CD4-positive, alpha-beta T cell treated with Interleukin-17A for 4 hours (primary cell): Measurements from ENCODE around the gene ABI3BP.

ENCODE experiments used
- DNase-seq: peaks from one replicate; pipeline ENCODE4 v3.0.0-alpha.2; 2020; ENCODE audit warnings: mixed read lengths

ABI3BP gene

DNA sequence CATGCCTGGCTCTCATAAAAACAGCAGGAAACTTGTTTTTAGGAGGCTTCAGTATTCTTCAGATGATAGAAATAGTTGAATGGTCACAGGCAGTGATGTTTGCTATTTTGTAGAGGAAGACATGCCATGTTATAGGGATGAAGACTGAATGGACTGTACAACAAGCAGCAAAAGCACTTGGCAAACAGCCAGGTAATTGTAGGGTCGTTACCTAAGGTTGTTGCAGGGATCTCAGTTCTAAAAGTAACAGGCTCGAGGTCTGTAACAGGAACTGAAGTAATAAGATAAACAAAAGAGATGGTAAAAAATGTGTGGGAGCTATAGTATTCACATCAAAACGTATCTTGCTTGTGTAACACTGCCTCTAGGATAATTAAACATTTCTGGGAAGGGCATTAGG lies 167.6 kb downstream of the ABI3BP start:
- no peak for DNase-seq

DNA sequence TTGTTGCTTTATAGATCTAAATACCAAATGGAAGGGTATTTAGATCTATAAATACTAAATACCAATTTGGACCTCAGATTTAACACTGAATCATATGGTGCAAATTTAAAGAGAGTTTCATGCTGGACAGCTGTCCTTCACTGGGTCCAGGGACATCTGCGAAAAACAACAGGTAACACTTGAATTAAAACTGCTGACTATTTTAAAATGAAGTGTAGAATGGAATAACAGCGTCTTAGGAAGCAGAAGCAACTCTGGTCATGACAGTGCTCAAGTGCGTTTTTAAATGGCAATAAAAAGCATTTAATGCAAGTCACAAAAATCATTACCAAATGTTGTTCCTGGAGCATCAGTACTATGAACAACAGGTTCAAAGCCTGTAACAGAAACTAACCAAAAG lies 177.6 kb downstream of the ABI3BP start:
- no peak for DNase-seq

DNA sequence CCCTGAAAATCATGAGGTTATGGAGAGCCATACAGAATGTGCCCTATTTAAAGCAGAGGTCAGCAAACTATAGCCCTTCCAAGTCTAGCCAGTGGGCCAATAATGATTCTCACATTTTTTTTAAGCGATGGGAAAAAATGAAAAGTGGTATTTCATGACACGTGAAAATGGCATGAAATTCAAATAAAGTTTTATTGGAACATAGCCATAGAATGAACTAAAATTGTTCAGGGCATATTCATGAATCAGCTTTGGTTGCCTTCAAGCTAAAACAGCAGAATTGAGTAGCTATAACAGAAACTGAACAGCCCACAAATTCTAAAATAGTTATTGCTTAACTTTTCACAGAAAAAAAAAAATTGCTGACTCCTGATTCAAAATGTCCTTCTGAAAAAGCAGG lies 179.4 kb downstream of the ABI3BP start:
- DNase-seq, result no peak

DNA sequence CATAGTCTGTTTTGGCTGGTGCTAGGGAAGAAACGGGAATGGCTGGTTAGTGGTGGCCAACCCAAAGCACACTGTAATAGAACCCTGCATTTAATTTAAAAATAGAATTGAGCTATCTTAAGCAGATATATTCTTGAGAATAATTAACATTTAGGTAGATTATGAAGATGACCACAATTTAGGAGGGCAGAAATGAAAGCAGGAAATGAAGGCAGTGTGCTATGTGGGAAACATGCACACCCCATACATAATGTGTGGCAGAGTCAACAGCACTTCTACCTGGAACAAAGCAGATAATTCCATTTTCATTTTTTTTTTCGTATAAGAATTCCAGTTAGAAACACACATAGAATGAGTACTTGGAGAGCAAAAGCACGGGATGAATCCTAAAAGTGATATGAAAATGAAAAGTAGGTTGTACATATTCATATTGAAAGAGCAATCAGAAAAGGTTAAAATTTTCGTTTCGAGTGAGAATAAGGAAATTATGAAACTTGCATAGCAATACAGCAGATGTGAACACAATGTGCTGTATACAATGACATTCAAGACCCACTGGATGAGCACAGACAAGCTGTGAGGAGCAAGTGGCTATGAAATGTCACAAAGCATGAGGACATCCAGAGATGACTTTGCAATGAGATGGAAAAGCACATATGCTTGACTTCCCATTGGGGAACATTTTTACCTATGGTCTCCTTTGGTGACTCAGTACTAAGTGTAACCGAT lies 181.3 kb downstream of the ABI3BP start:
- no peak for DNase-seq

- DNase-seq, result no peak
Observed at GRCh38 chr3:100810671-100811070, 182.6 kb downstream of the ABI3BP start.

DNA sequence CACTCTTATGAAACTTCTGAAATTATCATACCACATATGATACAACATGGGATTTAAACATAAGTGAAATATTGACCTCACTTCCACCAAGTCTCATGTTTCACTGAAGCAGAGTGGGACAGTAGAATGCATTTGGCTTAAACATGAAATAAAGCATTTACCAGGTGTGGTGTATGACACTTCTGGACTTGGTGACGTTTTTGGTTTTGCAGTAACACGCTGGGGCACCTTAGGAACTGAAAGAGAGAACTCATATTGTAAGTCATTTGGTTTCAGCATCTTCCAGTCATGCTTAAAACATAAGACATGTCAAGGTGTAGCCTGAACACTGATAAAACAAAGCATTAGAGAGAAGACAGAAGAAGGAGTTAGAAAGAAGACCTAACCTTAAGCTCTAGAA lies 188.6 kb downstream of the ABI3BP start:
- no peak for DNase-seq

DNA sequence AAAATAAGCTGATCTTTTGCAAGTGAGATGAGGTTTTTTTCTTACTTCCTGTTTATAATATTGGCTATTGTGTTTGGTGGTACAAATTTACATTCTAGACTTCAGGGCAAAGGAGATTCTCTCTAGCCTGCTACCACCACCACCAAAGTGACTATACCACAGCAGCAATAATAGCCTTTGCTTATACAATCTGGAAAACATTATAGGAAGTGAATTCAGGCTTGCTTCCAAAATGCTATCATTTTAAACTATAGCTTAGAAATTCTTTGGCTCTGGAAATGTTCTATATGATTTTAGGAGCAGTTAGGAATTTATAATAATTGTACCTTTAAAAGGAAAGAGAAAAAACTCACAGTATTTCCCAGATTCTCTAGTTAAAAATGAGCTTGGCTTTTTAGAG lies 189.5 kb downstream of the ABI3BP start:
- DNase-seq, result no peak

GRCh38 chr3:100802126-100802525 lies 191.1 kb downstream of the ABI3BP start:
- no peak for DNase-seq

- DNase-seq, result no peak
Observed at GRCh38 chr3:100798012-100798411, 195.2 kb downstream of the ABI3BP start.

DNA sequence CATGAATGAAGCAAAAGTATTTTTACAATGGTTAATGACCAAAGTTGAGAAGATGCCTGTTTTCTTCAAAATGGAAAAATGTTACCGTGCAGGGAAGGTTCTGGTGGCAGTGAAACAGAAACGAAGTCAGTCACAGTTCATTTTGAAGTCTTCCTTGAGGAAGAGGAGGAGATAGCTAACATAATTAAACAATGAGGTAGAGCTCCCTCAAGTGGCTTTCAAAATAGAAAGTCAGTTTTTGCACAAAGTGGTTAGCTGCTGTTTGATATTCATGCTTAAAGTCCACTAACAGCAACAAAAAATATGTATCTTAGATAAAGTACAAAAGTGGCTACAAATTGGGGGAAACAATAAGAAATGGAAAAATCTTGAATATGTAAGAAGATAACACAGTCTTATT lies 196.7 kb downstream of the ABI3BP start:
- no peak for DNase-seq

DNA sequence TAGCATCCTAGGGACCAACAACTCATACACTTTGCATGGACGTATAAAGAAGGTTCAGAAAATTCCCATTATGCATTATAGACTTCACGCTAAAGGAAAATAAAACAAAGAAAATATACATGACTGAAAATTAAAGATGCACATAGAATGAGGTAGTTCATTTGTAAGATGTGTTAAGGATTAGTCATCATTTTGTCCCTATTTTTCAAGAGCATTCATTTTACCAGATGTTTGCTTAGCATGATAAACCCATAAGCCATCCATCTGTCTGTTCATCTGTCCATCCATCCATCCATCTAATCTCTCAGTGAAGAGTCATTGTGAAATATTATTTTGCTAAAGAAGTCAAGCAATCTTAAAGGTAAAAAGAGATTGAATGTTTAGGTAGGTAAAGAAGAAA lies 203.6 kb downstream of the ABI3BP start:
- no peak for DNase-seq

GRCh38 chr3:100783619-100784018 lies 209.6 kb downstream of the ABI3BP start:
- DNase-seq, result no peak

DNA sequence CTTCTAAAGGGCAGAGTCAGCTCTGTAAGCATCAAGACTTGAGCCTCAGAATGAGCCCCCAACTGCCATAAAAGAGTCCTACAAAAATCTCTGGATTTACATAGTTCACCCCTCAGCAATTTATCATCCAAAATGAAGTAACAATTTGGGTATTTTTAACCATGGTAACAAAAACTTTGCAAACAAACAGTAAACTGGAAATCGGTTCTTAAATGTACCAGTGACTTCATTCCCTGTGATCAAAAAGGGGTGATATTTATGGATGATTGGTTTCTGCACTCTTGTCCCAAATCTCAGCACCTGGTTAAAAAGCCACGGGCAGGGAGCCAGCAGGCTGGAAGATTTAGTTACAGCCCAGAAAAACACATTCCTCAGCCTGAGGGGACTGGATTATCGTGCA lies 210.3 kb downstream of the ABI3BP start:
- no peak for DNase-seq

DNA sequence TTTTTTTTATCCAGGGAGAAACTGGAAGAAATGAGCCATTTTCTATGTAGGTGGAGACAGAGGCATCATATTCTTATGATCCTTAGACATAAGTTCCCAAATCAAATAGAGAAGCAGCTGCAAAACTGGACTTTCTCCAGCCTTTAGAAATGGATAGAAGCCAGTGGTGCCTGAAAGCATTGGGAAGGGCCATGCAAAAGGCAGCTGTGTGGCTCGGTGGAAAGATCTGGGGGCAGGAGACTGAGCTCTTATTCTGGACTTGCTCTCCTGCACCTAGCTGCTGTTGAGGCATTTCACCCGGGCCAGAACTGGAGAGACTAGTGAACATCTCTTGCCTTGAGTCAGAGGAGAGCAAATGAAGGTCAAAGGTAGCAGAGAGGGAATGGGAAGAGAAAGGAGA lies 210.9 kb downstream of the ABI3BP start:
- no peak for DNase-seq

DNA sequence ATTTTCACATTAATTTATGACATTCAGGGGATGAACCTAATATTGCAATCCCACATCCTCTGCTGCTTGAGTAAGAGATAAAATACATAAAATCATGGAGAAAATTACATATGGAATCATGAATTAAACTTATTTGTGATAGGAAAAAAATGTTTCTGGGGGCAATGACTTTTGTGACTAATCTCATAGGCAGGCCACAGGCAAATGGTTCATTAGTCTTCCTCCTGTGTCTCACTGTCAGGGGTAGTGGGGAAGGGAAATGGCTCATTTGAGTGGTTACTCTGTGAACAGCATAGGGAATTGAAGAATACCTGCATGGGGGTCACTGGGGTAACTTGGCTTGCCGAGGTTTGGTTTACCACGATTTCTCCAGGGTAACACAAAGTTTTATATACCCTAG lies 211.9 kb downstream of the ABI3BP start:
- DNase-seq, result no peak

DNA sequence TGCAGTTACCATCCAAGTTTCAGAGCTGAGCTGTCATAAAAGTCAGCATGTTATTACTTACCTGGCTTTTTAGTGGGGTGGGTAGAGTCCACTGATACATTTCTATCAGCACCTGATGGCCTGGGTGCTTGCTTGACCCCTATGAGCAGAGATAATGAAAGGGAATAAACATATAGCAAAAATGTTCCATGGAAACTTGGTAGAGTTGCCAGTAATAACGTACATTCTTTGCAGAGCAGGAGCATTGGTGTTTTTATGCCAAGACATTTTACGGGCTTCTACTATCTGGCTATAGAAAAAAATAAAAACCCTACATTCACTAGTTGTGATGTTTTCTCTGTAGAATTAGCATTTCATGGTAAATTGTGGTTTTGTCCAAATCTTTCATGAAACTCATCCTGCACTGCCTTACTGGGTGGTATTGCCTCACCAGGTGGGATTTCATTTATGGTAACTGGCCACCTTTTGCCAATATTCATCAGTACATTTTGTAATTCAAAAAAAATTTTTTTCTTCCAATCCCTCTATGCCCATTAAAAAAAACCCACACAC lies 213.1 kb downstream of the ABI3BP start:
- DNase-seq, result no peak

- DNase-seq, result no peak
Observed at GRCh38 chr3:100779480-100779879, 213.7 kb downstream of the ABI3BP start.

DNA sequence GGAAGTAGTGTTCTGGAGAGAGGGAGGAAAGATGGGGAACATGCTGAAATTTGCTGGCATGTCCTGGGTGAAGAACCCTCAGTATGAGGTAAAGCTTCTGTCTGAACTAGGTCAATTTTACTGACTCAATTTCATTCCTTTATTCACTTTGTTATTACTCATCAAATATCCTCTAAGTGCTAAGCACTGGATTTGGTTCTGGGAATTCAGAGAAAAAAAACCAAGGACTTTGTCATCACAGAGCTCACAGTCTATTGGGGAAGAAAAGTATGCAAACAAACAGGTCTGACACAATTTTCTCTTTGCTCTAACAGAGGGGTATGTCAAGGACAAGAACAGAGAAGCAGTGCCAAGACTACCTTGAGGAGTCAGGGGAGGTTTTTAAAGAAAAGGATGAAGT lies 215.9 kb downstream of the ABI3BP start:
- DNase-seq, result no peak

GRCh38 chr3:100776746-100777145 lies 216.5 kb downstream of the ABI3BP start:
- no peak for DNase-seq

GRCh38 chr3:100776097-100776729 lies 217.0 kb downstream of the ABI3BP start:
- no peak for DNase-seq

DNA sequence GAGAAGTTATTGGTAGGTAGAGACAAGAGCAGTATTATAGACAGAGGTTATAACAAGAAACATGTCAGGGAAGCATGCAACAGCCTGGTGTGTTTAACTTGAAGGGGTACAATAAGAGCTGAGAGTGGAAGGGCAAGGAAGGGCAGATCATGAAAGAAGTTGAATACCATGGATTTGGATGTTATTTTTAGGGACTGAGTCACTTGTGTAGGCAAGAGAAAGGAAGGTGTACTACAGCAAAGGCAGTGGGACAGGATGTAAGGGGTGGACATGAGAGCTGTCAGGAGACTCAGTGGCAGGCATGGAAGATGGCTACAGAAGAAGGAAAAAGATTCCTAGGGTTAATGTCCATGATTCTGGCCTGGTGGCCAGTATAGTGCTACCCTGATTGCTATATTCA lies 217.6 kb downstream of the ABI3BP start:
- DNase-seq, result no peak

DNA sequence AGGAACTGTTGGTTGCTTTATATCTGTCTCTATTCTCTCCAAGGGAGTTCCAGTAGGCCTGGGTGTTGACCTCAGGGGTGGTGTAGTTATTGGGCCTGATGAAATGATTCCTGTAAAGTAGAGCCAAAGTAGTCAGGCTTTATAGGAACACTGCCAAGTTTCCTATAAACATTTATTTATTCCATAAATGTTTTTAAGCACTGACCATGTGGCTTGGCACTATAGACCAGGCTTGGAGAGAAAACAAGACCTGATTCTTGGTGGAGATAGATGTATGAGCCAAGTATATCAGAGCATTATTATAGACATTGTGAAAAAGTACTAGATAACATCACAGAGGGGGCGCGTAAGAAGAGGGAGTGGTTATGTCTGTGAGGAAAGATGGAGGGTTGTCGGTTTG lies 218.0 kb downstream of the ABI3BP start:
- no peak for DNase-seq

- DNase-seq, result no peak
Observed at GRCh38 chr3:100769693-100770092, 223.5 kb downstream of the ABI3BP start.

DNA sequence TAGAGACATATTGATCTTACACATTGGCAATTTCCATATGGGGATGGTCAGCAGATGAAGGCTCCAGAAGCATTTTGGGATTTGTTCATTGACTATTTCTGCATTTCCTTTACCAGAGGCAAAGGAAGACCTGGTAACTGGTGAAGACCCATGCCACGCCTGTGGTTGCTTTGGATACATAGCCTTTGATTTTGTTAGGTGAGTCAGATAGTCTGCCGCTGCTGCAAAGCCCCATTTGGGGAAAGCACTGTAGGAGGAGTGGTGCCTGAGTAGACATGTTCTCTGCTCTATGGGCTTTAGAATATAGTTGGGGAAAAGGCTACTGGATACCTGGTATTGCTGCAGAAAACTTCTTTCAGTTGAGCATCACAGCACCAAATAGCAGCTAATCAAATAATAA lies 227.2 kb downstream of the ABI3BP start:
- no peak for DNase-seq
